HCT116 (cell line): ENCODE results near the gene AKR7A2.

Experiments used
- CEBPB ChIP-seq: IDR thresholded peaks from 2 replicates; pipeline ENCODE4 v1.6.1; 2012; ENCODE audit warnings: low read depth
- ELF1 ChIP-seq: IDR thresholded peaks from 2 replicates; pipeline ENCODE4 v1.6.1; 2012; ENCODE audit warnings: low read depth, borderline replicate concordance
- EZH2 ChIP-seq: fragments of 200-600 bp; sonication (generic); IDR thresholded peaks from 2 replicates; pipeline ENCODE4 v1.6.1; 2017; ENCODE audit warnings: antibody characterized with exemption, mixed run types
- FOSL1 ChIP-seq: IDR thresholded peaks from 2 replicates; pipeline ENCODE4 v1.6.1; 2012; ENCODE audit warnings: low read depth
- POLR2A ChIP-seq: IDR thresholded peaks from 2 replicates; pipeline ENCODE4 v1.7.0; 2011; ENCODE audit warnings: borderline replicate concordance; ENCODE audit not compliant: insufficient read depth, insufficient read length; ENCODE audit errors: extremely low read depth
- POLR2AphosphoS5 ChIP-seq: IDR thresholded peaks from 2 replicates; pipeline ENCODE4 v1.6.1; 2011; ENCODE audit warnings: mild to moderate bottlenecking, low read depth, low read length, moderate library complexity
- RAD21 ChIP-seq: IDR thresholded peaks from 2 replicates; pipeline ENCODE4 v1.6.1; 2012; ENCODE audit warnings: low read depth, mild to moderate bottlenecking
- REST ChIP-seq: IDR thresholded peaks from 2 replicates; pipeline ENCODE4 v1.6.1; 2012; ENCODE audit warnings: low read depth
- SIN3A ChIP-seq: IDR thresholded peaks from 2 replicates; pipeline ENCODE4 v1.6.1; 2012; ENCODE audit warnings: low read depth
- ZFX ChIP-seq: fragments of 450-650 bp; IDR thresholded peaks from 2 replicates; pipeline ENCODE4 v1.6.1; 2017
- ZNF274 ChIP-seq: fragments of 200-500 bp; sonication (Bioruptor generic); IDR thresholded peaks from 2 replicates; pipeline ENCODE4 v1.6.1; 2014; ENCODE audit warnings: mild to moderate bottlenecking, low read depth, low read length, inconsistent platforms
- TF ChIP-seq, protein P1 (sequence below), 3 experiments: fragments of 200-600 bp in 1 of 3; sonication (generic) in 1 of 3; IDR thresholded peaks in 2 of 3; conservative IDR thresholded peaks in 1 of 3; 2 replicates each; pipeline ENCODE4 v1.5.1; 2012 to 2017; ENCODE audit warnings: low read depth in 2 of 3, low read length in 2 of 3, antibody characterized with exemption in 1 of 3, borderline replicate concordance in 1 of 3, control low read depth in 1 of 3, mild to moderate bottlenecking in 1 of 3, mixed read lengths in 1 of 3, mixed run types in 1 of 3, moderate library complexity in 1 of 3; ENCODE audit not compliant: insufficient read depth in 1 of 3

- no peak for TF ChIP-seq EZH2
- TF ChIP-seq, protein P1, sequence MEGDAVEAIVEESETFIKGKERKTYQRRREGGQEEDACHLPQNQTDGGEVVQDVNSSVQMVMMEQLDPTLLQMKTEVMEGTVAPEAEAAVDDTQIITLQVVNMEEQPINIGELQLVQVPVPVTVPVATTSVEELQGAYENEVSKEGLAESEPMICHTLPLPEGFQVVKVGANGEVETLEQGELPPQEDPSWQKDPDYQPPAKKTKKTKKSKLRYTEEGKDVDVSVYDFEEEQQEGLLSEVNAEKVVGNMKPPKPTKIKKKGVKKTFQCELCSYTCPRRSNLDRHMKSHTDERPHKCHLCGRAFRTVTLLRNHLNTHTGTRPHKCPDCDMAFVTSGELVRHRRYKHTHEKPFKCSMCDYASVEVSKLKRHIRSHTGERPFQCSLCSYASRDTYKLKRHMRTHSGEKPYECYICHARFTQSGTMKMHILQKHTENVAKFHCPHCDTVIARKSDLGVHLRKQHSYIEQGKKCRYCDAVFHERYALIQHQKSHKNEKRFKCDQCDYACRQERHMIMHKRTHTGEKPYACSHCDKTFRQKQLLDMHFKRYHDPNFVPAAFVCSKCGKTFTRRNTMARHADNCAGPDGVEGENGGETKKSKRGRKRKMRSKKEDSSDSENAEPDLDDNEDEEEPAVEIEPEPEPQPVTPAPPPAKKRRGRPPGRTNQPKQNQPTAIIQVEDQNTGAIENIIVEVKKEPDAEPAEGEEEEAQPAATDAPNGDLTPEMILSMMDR (IDR thresholded peaks at IDR 0.05 in 2 of 3, conservative IDR thresholded peaks at IDR 0.05 in 1 of 3; ENCODE audit: borderline replicate concordance in 1 of 3, insufficient read depth in 1 of 3, low read depth in 2 of 3, low read length in 2 of 3): no peak
- TF ChIP-seq RAD21: no peak
- no peak for TF ChIP-seq POLR2AphosphoS5
- TF ChIP-seq POLR2A: no peak
- TF ChIP-seq ZFX: no peak
- TF ChIP-seq FOSL1: no peak
- no peak for TF ChIP-seq ZNF274
- TF ChIP-seq SIN3A: no peak
- no peak for TF ChIP-seq CEBPB
- no peak for TF ChIP-seq ELF1
- TF ChIP-seq REST: no peak
Observed at GRCh38 chr1:19345391-19345790, 33.4 kb upstream of the AKR7A2 start.
